AG20443 (cell line): ENCODE results near the gene PPP6R2.
A peak's percentile ranks its signal among the peaks of the same experiment; 100 is the strongest.
"Not testable (repeated sequence)": the region's sequence is repeated elsewhere in the genome, so short reads cannot be mapped to it uniquely, and the experiment has no call there.

Experiments
- DNase-seq: peaks from one replicate; pipeline ENCODE4 v3.0.0; 2012; ENCODE audit warnings: low spot score, mixed read lengths

PPP6R2 gene

DNA sequence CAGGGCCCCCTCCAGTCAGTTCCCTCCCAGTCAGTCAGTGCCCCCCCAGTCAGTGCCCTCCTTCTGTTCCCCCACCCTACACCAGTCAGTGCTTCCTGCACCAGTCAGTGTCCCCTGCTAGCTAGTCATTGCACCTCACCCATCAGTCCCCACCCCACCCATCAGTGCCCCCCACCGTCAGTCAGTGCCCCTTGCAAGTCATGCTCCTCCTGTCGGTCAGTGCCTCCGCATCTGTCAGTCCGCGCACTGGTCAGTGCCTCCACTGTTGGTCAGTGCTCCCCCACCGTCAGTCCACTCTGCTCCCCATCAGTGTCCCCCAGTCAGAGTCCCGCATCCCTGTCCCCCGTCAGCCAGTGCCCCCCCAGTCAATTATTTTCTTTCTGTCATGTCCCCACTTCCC is 3.3 kb downstream of the PPP6R2 start:
- no peak for DNase-seq

- DNase-seq, result no peak
Observed at GRCh38 chr22:50347157-50347556, 4.0 kb downstream of the PPP6R2 start.

GRCh38 chr22:50348058-50348457 is 4.9 kb downstream of the PPP6R2 start:
- DNase-seq, result no peak

- no peak for DNase-seq
Observed at GRCh38 chr22:50356186-50356585, 13.1 kb downstream of the PPP6R2 start.

DNA sequence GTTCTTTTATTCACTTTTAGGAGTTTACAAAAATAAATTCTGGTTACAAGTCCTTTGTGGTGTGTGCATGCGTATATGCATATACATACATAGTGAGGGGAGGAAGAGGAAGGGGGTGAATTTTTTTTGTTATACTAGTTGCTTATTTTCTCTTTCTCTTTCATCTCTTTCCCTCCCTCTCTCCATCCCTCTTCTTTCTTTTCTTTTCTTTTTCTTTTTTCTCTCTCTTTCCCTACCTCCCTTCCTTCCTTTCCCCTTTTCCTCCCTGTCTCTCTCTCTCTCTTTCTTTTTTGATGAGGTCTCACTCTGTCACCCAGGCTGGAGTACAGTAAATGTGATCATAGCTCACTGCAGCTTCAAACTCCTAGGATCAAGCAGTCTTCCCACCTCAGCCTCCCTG is 14.1 kb downstream of the PPP6R2 start:
- DNase-seq, result no peak

GRCh38 chr22:50357756-50358155 is 14.6 kb downstream of the PPP6R2 start:
- DNase-seq, result no peak

- DNase-seq, result no peak
Observed at GRCh38 chr22:50360578-50360977, 17.5 kb downstream of the PPP6R2 start.

- no peak for DNase-seq
Observed at GRCh38 chr22:50361222-50361621, 18.1 kb downstream of the PPP6R2 start.

- no peak for DNase-seq
Observed at GRCh38 chr22:50361688-50362087, 18.6 kb downstream of the PPP6R2 start.

DNA sequence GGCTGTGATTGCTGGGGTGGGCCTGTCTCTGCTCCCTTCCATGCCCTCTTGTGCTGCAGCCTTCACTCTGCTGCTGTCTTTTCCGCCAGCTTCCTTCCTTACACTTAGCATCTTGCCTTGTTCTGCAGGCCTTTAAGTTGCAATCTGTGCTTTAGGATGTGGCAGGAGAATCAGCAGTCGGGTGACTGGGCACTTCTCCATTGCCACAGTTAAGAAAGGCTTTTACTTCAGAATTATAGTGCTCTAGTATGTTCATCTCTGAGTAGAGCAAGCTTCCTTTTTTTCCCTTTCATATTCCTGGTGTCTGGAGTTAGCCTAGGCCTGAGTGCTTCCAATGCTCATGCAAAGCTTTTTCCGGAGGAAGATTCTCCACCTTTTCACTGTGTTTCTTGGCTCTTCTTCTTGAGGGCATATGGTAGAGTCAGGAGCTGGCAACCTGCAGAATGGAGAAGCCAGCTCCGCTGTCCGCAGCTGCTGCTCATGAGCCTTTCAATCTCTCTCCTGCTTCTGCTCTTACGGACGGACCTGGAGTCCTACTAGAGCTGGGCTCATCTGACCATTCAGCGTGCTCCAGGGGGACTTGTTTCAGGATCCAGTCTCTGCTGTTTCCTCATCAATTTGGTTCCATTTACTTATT is 20.2 kb downstream of the PPP6R2 start:
- DNase-seq, result no peak

DNA sequence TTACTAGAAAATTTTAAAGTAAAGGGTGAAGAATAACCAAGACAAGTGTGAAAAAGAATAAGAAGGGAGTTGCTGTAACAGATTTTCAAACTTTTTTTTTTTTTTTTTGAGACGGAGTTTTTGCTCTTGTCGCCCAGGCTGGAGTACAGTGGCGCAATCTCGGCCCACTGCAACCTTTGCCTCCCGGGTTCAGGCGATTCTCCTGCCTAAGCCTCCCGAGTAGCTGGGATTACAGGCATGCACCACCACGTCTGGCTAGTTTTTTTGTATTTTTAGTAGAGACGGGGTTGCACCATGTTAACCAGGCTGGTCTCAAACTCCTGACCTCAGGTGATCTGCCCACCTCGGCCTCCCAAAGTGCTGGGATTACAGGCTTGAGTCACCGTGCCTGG is 20.7 kb downstream of the PPP6R2 start:
- DNase-seq, result not testable (repeated sequence)

DNA sequence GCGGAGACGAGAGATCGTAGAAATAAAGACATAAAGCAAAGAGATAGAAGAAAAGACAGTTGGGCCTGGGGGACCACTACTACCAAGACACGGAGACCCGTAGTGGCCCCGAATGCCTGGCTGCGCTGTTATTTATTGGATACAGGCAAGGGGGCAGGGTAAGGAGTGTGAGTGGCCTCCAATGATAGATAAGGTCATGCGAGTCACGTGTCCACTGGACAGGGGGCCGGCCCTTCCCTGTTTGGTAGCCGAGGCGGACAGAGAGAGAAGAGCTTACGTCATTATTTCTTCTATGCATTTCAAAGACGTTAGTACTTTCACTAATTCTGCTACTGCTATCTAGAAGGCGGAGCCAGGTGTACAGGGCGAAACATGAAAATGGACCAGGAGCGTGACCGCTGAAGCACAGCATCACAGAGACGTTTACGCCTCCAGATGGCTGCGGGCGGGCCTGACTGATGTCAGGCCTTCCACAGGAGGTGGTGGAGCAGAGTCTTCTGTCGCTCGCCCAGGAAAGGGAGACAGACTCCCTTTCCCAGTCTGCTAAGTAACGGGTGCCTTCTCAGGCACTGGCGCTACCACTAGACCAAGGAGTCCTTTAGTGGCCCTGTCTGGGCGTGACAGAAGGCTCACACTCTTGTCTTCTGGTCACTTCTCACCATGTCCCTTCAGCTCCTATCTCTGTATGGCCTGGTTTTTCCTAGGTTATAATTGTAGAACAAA is 24.8 kb downstream of the PPP6R2 start:
- DNase-seq, result no peak

GRCh38 chr22:50371101-50371648 is 28.0 kb downstream of the PPP6R2 start:
- no peak for DNase-seq

DNA sequence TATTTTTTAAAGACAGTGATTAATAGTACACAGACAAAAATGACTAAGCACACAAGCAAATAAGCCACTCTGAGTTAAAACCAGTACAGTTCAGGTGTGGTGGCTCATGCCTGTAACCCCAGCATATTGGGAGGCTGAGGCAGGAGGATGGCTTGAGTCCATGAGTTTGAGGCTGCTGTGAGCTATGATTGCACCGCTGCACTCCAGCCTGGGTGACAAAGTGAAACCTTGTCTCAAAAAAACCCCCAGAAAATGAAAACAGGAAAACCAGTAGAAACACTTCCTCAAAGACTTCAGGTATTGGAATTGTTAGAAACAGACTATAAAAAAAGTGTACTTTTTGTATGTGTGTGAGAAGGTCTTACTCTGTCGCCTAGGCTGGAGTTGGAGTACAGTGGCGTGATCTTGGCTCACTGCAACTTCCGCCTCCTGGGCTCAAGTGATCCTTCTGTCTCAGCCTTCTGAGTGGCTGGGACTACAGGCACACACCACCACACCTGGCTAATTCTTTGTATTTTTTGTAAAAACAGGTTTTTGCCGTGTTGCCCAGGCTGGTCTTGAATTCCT is 33.0 kb downstream of the PPP6R2 start:
- DNase-seq, result no peak

- DNase-seq, result not testable (repeated sequence)
Observed at GRCh38 chr22:50381021-50381555, 38.0 kb downstream of the PPP6R2 start.

DNA sequence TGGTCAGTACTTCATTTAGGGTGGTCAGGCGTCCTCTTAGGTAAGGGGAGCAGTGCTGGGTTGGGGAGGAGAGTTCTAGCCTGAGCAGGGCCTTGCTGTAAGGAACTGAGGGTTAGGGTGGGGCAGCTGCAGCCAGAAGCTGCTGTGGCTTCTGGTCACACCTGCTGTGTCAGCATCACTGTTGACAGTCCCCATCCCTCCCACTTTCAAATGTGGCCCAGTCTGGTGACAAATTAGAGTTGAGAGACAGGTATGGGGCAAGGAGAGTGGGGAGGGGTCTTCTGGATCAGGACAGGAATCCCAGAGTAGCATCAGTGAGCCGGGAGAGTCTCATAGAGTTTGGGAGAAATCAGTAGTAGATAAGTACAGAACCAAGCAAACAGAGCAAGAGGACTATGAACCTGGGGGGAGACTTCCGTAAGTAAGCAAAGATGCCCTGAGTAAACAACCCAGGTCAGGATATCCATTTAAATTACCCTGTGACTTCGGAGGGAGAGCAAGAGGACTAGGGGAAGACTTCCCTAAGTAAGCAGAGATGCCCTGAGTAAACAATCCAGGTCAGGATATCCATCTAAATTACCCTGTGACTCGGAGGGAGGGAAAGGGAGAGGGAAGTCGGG is 53.7 kb downstream of the PPP6R2 start:
- peak; percentile 8 for DNase-seq

- DNase-seq, result not testable (repeated sequence)
Observed at GRCh38 chr22:50397371-50398060, 54.4 kb downstream of the PPP6R2 start.

DNA sequence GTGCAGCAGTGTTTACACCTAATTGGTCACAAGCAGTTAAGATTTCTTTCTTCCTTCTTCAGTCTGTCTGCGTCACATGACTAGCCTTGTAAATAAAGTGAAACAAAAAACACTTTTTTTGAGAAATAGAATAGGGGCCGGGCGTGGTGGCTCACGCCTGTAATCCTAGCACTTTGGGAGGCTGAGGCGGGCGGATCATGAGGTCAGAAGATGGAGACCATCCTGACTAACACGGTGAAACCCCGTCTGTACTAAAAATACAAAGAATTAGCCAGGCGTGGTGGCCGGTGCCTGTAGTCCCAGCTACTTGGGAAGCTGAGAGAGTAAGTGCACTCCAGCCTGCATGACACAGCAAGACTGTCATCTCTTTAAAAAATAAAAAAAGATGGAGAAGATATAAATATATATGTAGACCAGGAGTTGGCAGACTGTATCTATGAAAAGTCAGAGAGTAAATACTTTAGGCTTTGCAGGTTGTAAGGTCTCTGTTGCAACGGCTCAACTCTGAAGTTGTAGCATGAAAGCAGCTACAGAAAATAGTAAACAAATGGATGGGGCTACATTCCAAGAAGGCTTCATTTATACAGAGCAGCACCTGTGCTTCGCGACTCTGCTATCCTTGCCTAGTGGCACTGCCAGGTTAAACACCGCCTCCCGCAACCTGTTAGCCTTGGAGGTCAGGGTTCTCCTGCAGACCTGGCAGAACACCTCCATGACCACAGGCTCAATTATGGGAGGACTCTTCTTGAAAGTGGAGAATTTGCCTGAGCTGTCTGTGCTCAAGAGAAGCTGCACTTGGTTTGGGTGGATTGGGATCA is 55.9 kb downstream of the PPP6R2 start:
- no peak for DNase-seq

DNA sequence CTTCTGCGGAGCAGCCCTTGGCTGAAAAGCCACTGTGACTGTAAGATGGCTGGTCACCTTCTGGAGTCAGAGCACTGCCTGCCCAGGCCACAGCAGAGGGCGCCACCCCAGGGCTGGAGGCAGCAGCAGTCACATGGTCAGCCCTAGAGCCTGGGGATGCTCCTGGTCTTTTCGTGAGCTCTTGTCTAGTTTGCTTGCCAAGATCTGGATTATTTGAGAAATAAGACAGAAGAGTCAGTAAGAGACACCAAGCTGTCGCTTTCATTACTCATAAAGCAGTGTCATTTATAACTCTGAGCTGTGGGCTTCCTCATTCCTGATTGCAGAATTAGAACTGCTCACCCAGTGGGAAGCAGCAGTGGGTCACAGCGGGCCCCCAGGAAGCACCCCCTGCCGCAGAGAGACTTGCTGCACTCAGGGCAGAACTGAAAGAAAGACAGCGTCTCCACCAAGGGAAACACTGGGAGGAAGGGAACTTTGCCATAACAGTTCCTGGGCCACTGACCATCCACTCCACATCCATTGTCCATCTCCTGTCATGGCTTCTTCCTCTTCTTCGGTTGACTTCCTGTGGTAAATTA is 56.7 kb downstream of the PPP6R2 start:
- peak; percentile 81 for DNase-seq

- DNase-seq, result no peak
Observed at GRCh38 chr22:50400406-50400805, 57.3 kb downstream of the PPP6R2 start.

DNA sequence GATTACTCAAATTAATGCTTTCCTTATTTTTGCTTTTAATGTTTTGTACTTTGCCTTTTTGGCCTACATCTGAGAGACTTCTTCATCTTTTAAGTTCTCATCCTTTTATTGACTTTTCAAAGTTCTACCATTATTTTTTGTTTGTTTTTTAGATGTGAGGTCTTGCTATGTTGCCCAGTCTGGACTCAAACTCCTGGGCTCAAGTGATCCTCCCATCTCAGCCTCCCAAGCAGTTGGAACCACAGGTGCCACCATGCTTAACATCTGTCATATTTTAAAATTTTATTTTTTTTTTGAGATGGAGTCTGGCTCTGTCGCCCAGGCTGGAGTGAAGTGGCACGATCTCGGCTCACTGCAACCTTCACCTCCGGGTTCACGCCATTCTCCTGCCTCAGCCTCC is 57.8 kb downstream of the PPP6R2 start:
- no peak for DNase-seq
